Uterus (tissue), 2 donors: ENCODE data around the gene FAM25G.
"Not testable (repeated sequence)": the region's sequence is repeated elsewhere in the genome, so short reads cannot be mapped to it uniquely, and the experiment has no call there.

Experiments used
- POLR2A ChIP-seq, 2 donors: fragments of 450-650 bp; IDR thresholded peaks; one replicate each; pipeline ENCODE4 v1.6.1; 2016; ENCODE audit warnings: antibody characterized with exemption in 2 of 2, mild to moderate bottlenecking in 1 of 2, moderate library complexity in 1 of 2
- TF ChIP-seq, protein P1 (sequence below), 4 experiments: fragments of 200-600 bp in 2 of 4; fragments of 450-650 bp in 2 of 4; sonication (generic) in 2 of 4; IDR thresholded peaks; one replicate each; pipeline ENCODE4 v1.5.1; 2016 to 2019; ENCODE audit warnings: antibody characterized with exemption in 4 of 4, mild to moderate bottlenecking in 2 of 4, moderate library complexity in 1 of 4

GRCh38 chr10:47467957-47468356 lies 23.5 kb downstream of the FAM25G start:
- TF ChIP-seq, protein P1, sequence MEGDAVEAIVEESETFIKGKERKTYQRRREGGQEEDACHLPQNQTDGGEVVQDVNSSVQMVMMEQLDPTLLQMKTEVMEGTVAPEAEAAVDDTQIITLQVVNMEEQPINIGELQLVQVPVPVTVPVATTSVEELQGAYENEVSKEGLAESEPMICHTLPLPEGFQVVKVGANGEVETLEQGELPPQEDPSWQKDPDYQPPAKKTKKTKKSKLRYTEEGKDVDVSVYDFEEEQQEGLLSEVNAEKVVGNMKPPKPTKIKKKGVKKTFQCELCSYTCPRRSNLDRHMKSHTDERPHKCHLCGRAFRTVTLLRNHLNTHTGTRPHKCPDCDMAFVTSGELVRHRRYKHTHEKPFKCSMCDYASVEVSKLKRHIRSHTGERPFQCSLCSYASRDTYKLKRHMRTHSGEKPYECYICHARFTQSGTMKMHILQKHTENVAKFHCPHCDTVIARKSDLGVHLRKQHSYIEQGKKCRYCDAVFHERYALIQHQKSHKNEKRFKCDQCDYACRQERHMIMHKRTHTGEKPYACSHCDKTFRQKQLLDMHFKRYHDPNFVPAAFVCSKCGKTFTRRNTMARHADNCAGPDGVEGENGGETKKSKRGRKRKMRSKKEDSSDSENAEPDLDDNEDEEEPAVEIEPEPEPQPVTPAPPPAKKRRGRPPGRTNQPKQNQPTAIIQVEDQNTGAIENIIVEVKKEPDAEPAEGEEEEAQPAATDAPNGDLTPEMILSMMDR (IDR thresholded peaks at IDR 0.05) = not testable (repeated sequence)
- not testable (repeated sequence) for TF ChIP-seq POLR2A (IDR thresholded peaks at IDR 0.05)
